Muscle of back (tissue), 11 donors: Measurements from ENCODE around the gene MAB21L4. TPM values are rescaled to one million over a fixed set of nuclear protein-coding genes. Genes with fewer than 3 reads are reported as not detected.

ENCODE experiments used
- DNase-seq, 3 donors: peaks; one replicate each; pipeline versions ENCODE4 v3.0.0 to v3.0.0-alpha.2; 2013
- polyA plus RNA-seq, 10 donors: library from polyadenylated mRNA; unstranded; fragments of 120-200 nt; gene quantifications; one replicate each; pipeline ENCODE4 v1.2.1, GENCODE V29; 2013; ENCODE audit not compliant: insufficient read length in 10 of 10

MAB21L4 gene
- polyA plus RNA-seq, 10 donors = 0.12 to 1.5 (median 0.64) TPM; not detected in 6

- no peak for DNase-seq
Observed at GRCh38 chr2:240881913-240882312, 14.0 kb downstream of the MAB21L4 start.

DNA sequence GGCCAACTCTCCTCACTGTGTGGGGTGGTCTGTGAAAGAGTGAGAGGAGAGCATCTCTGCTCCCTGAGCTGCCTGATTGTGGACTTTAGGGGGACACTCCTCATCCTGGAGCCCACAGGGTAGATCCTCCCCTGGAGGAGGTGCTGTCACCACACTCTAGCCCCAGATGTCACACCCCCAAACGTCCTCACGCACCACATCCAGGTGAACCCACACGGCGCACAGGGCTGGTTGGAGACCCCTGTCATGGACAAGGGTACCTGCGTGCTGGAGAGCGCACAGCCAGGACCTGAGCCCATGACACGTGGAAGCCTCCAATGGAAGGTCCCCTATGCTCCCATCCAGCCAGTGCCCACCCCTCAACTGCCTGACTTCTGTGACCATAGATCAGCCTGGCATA is 16.9 kb downstream of the MAB21L4 start:
- no peak for DNase-seq

GRCh38 chr2:240878341-240878936 is 17.5 kb downstream of the MAB21L4 start:
- no peak for DNase-seq

- DNase-seq = no peak
Observed at GRCh38 chr2:240877460-240878340, 18.3 kb downstream of the MAB21L4 start.

GRCh38 chr2:240876475-240877251 is 19.3 kb downstream of the MAB21L4 start:
- DNase-seq = no peak

GRCh38 chr2:240876035-240876474 is 19.9 kb downstream of the MAB21L4 start:
- no peak for DNase-seq

GRCh38 chr2:240875228-240876034 is 20.5 kb downstream of the MAB21L4 start:
- DNase-seq = no peak

GRCh38 chr2:240874715-240875227 is 21.2 kb downstream of the MAB21L4 start:
- DNase-seq = no peak

DNA sequence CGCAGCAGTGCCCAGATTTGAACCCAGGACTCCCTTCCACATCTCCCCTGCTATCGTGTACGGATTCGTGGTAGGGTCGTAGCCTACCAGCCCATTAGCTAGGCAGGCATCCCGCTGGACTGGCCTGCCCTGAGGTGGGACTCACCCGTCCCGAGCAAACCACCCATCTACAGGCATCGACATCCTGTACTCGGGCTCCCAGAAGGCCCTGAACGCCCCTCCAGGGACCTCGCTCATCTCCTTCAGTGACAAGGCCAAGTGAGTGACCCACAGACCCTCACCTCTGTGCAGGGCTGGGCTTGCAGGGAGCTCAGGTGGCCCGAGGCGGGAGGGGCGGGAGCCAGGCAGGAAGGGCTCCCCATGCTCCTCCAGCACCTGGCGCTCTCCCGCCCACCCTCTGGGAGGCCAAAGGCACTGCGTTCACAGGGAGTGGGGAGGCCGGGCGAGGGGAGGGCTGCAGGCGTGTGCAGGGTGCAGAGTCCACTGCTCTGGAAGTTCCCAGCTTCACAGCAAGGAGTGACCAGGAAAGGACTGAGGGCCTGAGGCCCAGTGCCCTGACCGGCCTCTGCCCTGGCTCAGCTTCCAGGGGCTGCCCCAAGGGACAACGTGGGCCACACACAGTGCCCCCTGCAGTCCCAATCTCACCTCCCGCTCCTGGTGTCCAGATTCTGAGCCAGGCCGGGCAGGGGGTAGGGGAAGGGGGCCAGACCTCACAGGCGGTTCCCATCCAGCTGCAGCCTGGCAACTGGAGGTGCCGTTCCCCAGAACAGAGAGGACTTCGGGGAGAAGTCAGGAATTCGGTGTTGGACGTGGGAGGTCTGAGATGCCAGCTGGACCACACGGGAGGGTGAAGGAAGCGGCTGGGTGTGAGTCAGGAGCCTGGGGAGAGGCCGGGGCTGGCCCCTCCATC is 21.9 kb downstream of the MAB21L4 start:
- no peak for DNase-seq

DNA sequence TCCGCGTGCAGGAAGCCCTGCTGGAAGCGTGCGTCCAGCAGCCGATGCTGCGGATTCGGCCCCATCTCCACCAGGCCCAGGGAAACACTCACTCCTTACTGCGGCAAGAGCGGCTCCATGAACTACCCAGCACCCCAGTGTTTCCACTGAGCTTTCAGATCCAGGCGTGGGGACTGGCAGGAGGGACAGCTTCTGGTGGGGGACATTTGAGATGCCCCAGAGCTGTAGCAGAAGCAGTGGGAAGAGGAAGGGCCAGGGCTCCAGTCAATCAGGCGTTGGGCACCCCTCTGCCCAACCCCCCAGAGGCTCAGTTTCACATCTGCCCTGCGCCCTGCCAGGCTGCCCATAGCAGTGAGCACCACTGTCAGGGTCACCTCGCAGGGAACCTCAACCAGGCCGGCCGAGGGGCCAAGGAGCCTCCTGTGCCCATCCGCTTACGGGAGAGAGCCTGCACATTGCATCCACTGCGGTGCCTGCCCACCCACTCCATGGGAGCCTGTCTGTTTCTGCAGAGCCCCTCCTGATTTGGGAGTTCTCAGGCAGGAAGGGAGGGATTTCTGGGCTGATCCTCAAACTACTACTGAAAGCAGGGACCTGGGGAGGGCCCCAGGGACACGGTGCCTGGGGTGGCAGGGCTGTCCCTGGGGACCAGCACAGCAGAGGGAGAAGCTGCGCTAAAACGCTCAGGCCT is 22.7 kb downstream of the MAB21L4 start:
- no peak for DNase-seq

- DNase-seq = no peak
Observed at GRCh38 chr2:240872317-240873097, 23.4 kb downstream of the MAB21L4 start.

DNA sequence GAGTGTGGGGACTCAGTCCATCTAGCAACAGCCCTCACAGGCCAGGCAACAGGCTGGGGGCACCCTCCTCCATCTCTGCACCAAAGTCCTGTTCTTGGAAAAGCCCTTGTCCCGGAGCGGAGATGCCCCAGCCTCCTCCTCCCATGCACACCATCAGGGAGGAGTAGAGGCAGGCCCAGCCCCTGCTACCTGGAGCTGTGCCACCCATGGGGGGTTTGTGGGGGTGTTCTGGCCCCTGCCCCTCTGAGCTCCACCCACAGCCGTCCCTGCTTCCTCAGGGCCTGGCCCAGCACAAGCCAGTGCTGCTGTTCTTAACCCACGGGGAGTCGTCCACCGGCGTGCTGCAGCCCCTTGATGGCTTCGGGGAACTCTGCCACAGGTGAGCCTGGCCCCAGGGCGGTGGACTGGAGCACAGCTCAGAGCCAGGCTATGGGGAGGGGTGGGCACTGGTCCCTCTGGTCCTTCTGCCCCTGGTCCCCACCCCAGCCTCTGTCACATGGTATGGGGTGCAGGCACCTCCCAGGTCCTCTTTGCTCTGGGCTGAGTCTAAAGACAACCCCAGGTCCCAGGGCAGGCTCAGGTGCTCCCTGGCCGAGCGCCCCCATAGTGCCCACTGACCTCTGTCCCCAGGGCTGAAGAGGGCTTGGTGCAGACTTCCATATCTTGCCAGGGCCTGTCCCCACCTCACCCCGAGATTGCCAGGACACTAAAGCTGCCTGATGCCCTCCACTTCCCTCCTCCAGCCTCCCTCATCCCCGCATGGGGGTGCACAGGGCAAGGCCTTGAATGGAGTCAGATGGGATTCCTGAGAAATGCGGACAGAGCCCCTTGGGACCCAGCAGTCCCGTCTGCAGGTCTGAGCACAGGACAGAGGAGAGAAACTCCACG is 24.6 kb downstream of the MAB21L4 start:
- DNase-seq = no peak

GRCh38 chr2:240869956-240870875 is 25.7 kb downstream of the MAB21L4 start:
- no peak for DNase-seq

DNA sequence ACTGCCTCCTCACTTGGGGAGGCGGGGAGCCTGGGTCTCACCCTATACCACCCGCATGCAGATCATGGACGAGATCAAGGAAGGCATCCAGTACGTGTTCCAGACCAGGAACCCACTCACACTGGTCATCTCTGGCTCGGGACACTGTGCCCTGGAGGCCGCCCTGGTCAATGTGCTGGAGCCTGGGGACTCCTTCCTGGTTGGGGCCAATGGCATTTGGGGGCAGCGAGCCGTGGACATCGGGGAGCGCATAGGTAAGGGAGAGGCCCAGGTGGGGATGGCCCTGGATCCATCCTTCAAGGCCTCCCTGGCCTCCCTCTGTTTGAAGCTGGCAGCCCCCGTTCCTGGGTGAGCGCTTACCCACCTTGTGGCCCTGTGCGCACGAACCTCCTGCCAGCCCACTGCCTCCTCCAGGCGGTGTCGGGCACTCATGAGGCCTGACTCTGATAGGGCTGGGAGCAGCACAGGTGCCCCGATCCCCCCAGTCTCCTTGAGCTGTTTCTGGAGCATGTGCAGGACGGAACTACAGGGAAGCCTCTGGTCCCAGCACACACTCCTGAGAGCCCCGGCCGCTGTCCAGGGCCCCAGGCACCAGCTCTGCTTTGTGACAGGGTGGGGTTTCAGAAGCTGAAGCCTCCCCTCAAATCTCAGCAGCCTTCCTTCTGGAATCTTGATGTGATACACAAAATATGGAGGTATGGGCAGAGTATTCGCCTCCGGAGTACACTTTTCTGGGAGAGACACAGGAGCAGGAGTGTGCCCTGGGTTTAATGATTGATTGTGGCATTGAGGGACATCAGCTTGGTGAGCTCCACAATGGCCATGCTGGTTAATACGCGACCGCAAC is 26.6 kb downstream of the MAB21L4 start:
- no peak for DNase-seq

GRCh38 chr2:240868286-240869108 is 27.5 kb downstream of the MAB21L4 start, which contains the start of gene AGXT:
Gene AGXT, plus strand, starts transcription at chr2:240868824. Its CDS starts 42 bp downstream, at chr2:240868866.
- DNase-seq = no peak
